GM21528 (cell line): ENCODE data around the gene GNAS.
"Not testable (repeated sequence)": the region's sequence is repeated elsewhere in the genome, so short reads cannot be mapped to it uniquely, and the experiment has no call there.

Source experiments
- ATAC-seq: cut with Tn5 transposase; IDR thresholded peaks from one replicate; pipeline ENCODE4 v1.9.1; 2021; ENCODE audit warnings: mild to moderate bottlenecking, moderate library complexity; ENCODE audit not compliant: unreplicated experiment, low FRiP score

Gene GNAS

DNA sequence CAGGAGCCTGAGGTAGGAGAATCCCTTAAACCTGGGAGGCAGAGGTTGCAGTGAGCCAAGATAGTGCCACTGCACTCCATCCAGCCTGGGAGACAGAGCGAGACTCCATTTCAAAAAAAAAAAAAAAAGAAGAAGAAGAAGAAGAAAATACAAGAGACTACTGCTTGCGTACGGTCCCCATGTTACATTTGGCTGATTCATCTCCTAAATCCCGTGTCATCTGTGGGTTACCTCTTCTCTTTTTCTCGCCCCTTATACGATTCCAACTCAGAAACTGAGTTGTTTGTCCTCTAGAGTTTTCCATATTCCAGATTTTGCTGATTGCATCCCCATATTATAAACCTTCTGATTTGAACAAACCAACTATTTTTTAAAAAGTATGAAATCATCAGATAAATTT, 66.1 kb downstream of the GNAS start:
- no peak for ATAC-seq

DNA sequence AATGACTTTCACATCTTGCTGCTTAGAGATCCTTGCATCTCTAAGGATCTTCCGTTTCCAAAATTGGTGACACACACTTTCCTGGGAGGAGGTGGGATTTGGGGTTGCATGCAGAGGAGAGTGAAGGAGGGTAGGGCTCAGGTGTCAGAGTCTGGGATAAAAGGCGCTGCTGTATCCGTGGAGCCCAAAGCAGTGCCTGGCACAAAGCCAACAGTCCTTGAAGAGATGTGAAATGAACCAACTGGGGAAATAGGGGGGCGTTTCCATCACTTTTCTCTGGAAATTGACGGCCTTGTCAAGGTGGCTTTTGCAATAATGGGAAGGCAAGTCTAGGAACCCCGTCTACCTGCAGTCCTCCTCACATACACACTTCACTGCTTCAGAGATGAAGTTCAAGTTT, 69.0 kb downstream of the GNAS start:
- no peak for ATAC-seq

DNA sequence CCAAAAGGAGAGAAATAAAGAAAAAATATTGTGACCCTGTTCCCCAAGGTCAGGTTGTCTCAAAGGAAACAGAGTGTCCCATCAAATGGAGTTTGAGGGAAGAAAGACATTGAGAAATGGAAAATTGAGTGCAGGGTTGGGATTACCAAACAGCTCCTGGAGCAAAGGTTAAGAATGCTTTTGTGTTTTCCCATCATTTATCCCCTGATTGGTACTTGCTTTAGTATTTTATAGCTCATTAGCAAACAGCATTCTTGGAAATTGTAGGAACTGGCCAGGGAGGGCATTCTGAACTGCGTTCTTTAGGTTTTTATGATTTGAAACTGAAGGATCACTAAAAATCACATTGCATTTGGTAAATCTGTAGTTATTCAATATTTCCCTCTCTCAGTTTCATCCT, 69.5 kb downstream of the GNAS start:
- ATAC-seq, result no peak

DNA sequence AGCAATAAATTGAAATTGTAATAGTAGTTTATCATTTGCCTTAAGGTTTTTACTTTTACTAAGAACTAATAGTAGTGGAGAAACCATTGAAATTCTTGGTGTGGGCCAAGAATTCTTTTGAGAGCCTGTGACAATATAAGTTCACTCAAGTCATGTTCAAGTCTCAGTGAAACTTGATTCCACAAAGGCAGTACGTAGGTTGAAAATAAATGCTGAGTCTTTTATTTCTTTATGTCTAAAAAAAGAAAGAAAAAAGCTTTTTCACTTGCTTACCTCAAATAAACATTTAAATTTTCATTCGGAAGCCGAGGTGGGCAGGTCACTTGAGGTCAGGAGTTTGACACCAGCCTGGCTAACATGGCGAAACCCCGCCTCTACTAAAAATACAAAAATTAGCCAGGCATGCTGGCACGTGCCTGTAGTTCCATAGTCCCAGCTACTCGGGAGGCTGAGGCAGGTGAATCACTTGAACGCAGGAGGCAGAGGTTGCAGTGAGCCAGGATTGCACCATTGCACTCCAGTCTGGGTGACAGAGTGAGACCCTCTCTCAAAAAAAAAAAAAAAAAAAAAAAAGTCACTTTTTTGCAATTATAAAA, 70.7 kb downstream of the GNAS start:
- no peak for ATAC-seq

DNA sequence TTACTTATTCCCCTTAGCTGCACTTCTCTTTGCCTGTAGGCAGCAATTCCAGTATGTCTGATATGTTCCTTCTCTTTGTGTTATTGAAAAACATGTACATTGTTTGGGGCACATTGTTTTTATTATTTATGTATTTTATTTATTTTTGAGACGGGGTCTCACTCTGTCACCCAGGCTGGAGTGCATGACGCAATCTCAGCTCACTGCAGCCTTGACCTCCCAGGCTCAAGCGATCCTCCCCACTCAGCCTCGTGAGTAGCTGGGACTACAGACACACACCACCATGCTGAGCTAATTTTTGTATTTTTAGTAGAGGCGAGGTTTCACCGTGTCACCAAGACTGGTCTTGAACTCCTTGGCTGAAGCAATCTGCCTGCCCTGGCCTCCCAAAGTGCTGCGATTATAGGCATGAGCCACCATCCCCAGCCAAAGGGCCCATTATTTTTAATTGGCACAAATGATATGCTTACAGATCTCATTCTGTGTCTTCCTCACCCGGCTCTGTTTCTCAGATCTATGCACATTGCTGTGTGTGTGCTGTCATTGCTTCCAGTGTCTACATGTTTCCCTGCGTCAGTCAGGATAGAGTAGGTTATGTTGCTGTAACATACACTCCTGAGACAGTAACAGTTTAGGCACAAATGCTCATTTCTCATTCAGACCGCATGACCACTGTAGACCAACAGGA, 74.4 kb downstream of the GNAS start:
- no peak for ATAC-seq

DNA sequence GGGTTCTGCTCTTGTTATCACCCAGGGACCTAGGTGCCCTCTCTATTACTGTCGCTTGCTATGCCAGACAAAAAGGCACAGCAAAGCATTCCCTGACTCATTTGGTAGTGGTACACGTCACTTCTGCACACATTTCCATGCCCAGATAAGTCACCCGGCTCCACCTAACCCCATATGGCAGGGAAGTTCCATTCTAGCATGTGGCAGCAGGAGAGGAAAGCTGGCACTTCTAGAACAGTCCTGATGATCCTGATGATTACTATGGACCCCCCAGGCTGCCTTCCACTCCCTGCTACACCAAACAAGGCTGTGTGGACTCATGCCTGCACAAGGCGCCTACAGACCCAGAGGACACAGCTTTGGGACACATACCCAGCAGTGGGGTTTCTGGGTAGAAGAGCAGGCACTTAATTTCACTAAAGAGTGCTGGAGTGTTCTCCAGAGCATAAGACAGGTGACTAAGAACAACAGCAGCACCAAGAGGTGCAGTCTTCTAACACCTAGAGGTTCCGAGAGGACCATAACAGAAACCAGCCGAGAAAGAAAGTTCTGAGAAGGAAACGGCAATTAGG, 75.1 kb downstream of the GNAS start:
- no peak for ATAC-seq

DNA sequence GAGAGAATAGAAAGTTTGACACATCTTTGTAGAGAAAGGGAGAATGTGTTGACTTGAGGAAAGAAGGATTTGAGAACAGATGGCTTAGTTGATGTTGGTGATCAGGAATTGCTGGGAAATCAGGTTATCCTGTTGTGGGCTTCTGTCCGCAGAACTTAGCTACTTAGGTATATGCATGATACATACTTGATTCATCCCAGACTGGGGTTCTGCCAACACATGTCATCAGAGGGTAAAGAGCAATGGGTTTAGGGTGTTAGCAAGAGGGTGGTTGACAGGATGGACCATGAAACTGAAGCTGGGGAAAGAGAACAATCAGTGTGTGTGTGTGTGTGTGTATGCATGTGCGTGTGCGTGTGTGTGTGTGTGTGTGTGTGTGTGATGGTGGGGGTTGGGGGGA, 78.0 kb downstream of the GNAS start:
- ATAC-seq, result no peak

DNA sequence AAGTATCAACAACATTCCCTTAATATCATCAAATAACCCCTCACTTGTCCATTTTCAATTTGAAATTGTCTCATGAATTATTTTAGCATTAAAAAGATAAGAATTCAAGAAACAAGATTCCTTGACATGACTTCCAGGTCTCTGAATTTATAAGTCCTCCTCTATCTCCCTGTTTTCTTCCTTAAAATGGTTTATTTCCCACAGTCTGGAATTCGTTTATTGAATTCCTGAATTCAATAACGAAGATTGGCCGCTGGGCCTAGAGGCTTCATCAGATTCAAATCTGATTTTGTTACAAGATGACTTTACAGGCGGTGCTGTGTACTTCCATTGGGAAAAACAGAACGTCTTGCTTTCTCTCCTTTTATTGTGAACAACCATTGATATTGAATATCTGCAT, 79.7 kb downstream of the GNAS start:
- no peak for ATAC-seq

DNA sequence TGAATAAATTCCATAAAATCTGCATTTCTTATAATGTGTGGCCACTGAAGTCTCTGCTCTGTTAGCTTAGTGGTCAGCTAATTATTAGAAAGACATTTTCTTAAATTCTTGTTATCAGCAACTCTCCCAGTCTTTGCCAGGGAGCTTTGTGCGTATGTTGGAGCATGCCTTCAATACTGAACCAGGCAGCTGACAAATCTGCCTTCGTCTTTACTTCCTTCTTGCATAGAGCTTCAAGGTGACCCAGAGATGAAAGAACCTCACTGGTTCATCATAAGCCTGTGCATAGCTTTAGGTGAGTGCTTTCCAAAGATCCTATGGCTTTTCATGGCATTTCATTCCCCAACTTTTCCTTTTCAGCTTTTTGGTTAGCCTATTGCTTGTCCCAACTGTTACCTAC, 85.6 kb downstream of the GNAS start:
- no peak for ATAC-seq

DNA sequence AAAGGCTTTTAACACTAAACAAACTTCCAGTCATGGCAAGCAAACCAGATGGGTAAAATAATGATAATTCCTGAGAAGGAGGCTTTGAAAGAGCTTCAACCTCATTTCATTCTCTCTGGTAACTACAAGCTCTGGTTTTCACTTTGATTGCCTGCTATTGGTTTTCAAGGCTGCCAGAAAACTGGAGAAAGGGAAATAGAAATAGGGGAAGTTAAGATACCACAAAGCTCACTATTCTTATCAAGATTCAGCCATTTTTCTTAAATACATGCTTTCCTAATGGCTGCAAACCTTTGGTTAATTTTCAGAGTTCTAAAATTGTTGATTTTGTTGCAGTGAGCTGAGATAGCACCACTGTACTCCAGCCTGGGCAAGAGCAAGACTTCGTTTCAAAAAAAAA, 86.0 kb downstream of the GNAS start:
- no peak for ATAC-seq

DNA sequence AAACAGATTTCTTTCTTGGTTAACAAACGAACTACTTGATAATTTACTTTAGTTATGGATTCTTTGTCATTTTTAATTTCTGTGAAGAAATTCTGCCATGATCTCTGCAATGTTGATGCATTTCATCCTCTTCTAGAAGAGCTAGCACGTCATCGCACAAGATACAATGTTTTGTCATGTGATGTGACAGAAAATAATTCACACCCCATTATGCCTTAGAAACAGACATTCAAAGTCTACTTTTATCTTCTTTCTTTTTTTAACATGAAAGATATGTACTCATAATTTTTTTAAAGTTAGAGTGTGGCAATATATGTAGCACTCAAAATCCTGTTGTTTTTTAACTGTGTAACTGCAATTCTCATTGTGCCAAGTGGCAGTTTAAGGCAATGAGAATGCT, 89.0 kb downstream of the GNAS start:
- ATAC-seq, result no peak

DNA sequence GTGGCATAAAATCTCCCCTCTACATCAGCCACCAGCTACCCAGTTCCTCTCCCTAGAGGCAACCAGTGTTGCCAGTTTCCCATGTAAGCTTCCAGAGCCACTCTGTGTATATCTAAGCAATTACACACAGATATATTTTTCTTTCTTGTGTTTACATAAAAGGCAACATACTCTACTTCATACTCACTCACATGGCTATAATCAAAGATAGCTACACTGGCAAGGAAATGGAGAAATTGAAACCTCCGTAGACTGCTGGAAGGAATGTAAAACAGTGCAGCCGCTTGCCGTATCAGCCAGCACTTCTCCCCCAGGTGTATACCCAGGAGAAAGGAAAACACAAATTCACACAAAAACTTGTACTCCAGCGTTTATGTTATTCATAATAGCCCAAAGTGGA, 90.0 kb downstream of the GNAS start:
- ATAC-seq, result no peak

DNA sequence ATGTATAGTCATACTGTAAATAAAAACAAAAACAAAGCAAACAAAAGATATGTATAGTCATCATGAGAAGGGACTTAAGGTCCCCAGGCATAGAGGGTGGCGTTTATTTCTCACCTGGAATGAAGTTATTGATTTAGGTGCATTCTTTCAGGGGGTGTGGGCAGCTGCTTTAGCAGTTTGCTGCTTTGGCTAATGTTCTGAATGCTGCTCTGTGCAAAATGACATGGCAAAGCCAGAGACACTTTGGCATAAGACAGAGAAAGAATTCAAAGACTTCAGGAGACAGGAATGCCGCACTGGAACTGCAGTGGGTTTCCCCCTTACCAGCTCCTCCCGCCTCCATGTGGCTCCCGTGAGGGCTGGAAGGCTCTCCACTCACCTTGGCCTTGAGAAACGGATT, 92.1 kb downstream of the GNAS start:
- ATAC-seq, result no peak

DNA sequence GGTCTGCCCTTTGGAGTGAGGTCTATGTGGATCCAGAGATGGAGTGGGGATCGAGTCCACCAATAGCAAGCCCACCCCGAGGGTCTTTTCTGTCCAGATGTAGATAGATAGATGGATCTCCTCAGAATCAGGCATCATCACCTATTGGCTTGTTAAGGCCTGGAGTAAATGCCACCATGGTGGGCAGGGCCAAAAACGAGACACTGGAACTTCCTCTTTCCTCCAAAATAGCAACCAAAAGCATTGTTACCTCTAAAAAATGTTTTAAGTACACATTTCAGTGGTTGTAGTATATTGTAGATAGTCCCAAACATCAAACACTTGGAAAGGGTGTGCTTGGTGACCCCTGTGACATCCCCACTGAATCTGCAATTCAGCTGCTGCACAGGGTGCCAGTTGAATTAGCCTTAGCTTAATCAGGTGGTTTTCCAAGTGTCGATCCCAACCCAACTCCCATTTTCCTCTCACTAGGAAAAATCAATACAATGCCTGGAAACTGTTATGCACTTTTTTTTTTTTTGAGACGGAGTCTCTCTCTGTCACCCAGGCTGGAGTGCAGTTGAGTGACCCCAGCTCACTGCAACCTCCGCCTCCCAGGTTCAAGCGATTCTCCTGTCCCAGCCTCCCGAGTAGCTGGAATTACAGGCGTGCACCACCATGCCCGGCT, 93.6 kb downstream of the GNAS start:
- ATAC-seq, result no peak

DNA sequence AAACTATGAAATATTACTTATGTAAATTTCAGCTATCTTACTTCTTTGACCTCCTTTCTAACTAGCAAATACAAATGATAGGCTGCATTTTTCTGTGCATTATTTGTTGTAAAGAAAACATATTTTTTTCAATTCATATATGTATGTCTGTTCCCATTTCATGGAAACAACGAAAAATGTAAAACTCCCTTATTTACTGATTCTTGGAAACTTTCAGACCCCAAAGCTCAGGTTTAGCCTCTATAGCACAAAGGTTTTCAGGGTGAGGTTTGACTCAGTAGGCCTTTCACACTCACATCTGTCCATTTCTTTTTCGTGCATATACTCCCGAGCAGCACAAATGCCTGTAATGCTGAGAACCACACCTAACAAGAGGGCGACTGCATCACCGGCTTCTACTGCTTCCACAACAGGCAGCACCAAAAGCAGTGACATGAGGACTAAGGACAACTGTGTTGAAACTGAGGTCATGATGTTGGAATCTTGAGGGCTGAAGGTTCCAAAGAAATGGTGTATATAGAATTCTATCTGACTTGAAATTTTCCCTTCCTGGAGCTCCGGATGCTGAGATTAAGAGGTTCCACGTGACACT, 95.4 kb downstream of the GNAS start:
- not testable (repeated sequence) for ATAC-seq

DNA sequence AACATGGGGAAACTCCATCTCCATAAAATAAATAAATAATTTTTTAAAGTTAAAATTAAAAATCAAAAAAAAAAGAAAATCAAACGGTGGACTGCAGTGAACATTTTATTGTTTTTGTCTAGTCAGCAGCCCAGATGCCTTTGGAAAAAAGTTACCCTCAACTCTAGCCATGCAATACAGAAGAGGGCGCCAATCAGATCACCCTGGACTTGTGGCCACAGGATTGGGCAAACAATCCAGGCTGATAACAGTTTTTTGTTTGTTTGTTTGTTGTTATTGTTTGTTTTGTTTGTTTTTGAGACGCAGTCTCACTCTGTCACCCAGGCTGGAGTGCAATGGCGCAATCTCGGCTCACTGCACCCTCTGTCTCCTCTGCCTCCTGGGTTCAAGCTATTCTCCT, 98.1 kb downstream of the GNAS start:
- ATAC-seq, result no peak

DNA sequence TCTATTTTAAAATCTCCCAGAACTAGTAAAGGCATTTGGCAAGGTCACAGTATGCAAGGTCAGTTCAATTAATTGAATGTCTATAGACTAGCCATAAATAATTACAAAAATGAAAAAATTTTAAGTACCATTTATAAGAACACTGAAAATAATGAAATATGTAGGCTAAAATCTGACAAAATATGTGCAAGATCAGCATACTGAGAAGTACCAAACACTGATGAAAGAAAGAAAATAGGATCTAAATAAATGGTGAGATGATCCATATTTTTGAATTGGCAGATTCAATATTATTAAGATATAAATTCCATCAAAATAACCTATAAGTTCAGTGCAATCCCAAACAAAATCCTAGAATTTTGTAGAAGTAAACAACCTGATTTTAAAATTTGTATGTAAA, 100.5 kb downstream of the GNAS start:
- ATAC-seq, result no peak

DNA sequence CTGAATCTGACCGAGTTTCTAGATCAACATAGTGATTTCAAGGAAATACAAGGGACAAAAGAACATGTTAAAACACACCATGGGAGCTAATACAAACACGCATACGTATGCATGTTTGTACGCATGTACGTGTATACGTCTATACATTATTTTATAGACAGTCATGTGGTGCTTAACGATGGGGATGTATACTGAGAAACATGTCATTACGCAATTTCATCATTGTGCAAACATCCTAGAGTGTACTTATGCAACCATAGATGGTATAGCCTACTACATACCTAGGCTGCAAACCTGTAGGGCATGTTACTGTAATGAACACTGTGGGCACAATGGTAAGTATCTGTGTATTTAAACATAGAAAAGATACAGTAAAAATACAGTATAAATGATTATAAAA, 103.6 kb downstream of the GNAS start:
- no peak for ATAC-seq

DNA sequence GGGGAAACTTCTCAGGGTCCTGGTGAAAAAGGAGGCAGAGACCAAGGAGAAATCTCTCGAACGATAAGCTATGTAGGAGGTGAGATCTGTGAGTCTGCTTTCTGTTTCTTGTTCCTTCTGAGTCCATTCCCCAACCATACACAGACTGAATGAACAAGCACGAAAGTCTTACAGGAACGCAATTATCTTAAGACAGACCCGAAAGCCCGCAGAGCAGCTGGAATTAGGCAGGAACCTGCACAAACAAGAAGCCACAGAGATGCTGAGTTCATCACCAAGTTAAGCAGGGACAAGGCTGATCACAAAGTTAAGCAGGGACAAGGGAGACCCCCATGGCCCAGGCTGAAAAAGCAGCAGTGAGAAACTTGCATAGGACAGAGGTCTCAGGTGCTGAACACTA, 107.1 kb downstream of the GNAS start:
- ATAC-seq, result no peak
